Stimulated activated CD4-positive, alpha-beta T cell treated with anti-CD3 and anti-CD28 coated beads, TNF-alpha, amount 100 ng/mL, for 48 hours (primary cell): ENCODE measurements around the gene PTH1R.

ENCODE experiments used
- DNase-seq, 3 donors: peaks; one replicate each; pipeline ENCODE4 v3.0.0-alpha.2; 2020; ENCODE audit warnings: low read depth in 3 of 3

Gene PTH1R

GRCh38 chr3:46930166-46930944 lies 52.8 kb downstream of the PTH1R start:
- DNase-seq: no peak

- no peak for DNase-seq
These were observed 53.5 kb downstream of the PTH1R start for GRCh38 chr3:46930945-46931403.

- no peak for DNase-seq
These were observed 54.3 kb downstream of the PTH1R start for GRCh38 chr3:46931631-46932331.

- DNase-seq: no peak
These were observed 55.1 kb downstream of the PTH1R start for GRCh38 chr3:46932455-46933225.

GRCh38 chr3:46933261-46933660 lies 55.7 kb downstream of the PTH1R start:
- DNase-seq: no peak

- DNase-seq: no peak
These were observed 56.6 kb downstream of the PTH1R start for GRCh38 chr3:46934072-46934471.

GRCh38 chr3:46934498-46935167 lies 57.1 kb downstream of the PTH1R start:
- no peak for DNase-seq

- DNase-seq: no peak
These were observed 57.8 kb downstream of the PTH1R start for GRCh38 chr3:46935168-46935858.

GRCh38 chr3:46935989-46936558 lies 58.6 kb downstream of the PTH1R start:
- DNase-seq: no peak

- DNase-seq: no peak
These were observed 59.3 kb downstream of the PTH1R start for GRCh38 chr3:46936733-46937250.

GRCh38 chr3:46938118-46938517 lies 60.6 kb downstream of the PTH1R start:
- no peak for DNase-seq

GRCh38 chr3:46939578-46940445 lies 62.3 kb downstream of the PTH1R start:
- DNase-seq: no peak

GRCh38 chr3:46942076-46942475 lies 64.6 kb downstream of the PTH1R start:
- DNase-seq: no peak

- no peak for DNase-seq
These were observed 65.1 kb downstream of the PTH1R start for GRCh38 chr3:46942481-46943236.

GRCh38 chr3:46943237-46944187 lies 66.0 kb downstream of the PTH1R start:
- DNase-seq: no peak

- DNase-seq: no peak
These were observed 66.7 kb downstream of the PTH1R start for GRCh38 chr3:46944191-46944590.

- DNase-seq: no peak
These were observed 68.9 kb downstream of the PTH1R start for GRCh38 chr3:46946416-46946815.
